Measurements from ENCODE around the gene PTPN7. TPM values are rescaled to one million over a fixed set of nuclear protein-coding genes. Genes with fewer than 3 reads are reported as not detected.

PTPN7 gene
- total RNA-seq, 1 experiment from 2014 or later, result not detected

GRCh38 chr1:202164271-202165037 is 4.1 kb upstream of the PTPN7 start:
- no peaks in the 10 kb centered on the region for H4K20me1 ChIP-seq (ENCODE audit: low read length)
- no peaks in the 10 kb centered on the region for H3F3A ChIP-seq (ENCODE audit: low read length, unreplicated experiment)
- ChIA-PET POLR2A (ENCODE audit: unreplicated experiment) (no interaction called here), CTCF (no interaction called here)
- no peaks in the 10 kb centered on the region for H3K9me3 ChIP-seq (ENCODE audit: low read length)
- intact Hi-C loops (cut with micrococcal nuclease), result no loop called here
- ATAC-seq, result no peak
- BruUV-seq (replicated peaks), result no TSS peak
- no peaks in the 10 kb centered on the region for H3K27me3 ChIP-seq (ENCODE audit: low read length)
- no peak overlapping the region for H3K4me3 ChIP-seq (ENCODE audit: low read length)
- no peaks in the 10 kb centered on the region for H3K9me2 ChIP-seq (replicated peaks; ENCODE audit: low read length)
- H3K4me2 ChIP-seq (ENCODE audit: low read length), result no peak overlapping the region
- no peaks in the 10 kb centered on the region for H3K36me3 ChIP-seq (ENCODE audit: low read depth, low read length)
- no peak overlapping the region for H3K27ac ChIP-seq (ENCODE audit: low read length)
- DNase-seq, result no peak
- no peak overlapping the region for H3K9ac ChIP-seq (ENCODE audit: low read length)
- H3K4me1 ChIP-seq (ENCODE audit: insufficient read depth, low read length), result no peaks in the 10 kb centered on the region
- no peaks in the 10 kb centered on the region for H3K79me2 ChIP-seq (ENCODE audit: low read length)
- H2AFZ ChIP-seq (ENCODE audit: low read length), result no peak overlapping the region
- TF ChIP-seq EZH2 (IDR thresholded peaks at IDR 0.05; ENCODE audit: low read length, unreplicated experiment), result no peak
- no peak for TF ChIP-seq EZH2phosphoT487 (IDR thresholded peaks at IDR 0.05; ENCODE audit: borderline replicate concordance, low read length)
- TF ChIP-seq CTCF (conservative IDR thresholded peaks at IDR 0.05; ENCODE audit: low read depth, low read length), result no peak

- H3K27ac ChIP-seq (ENCODE audit: low read length), result no peak overlapping the region
- POLR2A ChIA-PET (ENCODE audit: unreplicated experiment), result no interaction called here
These were observed 3.2 kb upstream of the PTPN7 start for GRCh38 chr1:202163281-202164270.

More at GRCh38 chr1:202163281-202164270, 3.2 kb upstream of the PTPN7 start:
- H4K20me1 ChIP-seq (ENCODE audit: low read length), result no peaks in the 10 kb centered on the region
- H3K4me3 ChIP-seq (ENCODE audit: low read length), result no peak overlapping the region
- DNase-seq, result no peak
- no peaks in the 10 kb centered on the region for H3K9me2 ChIP-seq (replicated peaks; ENCODE audit: low read length)
- H3K4me1 ChIP-seq (ENCODE audit: insufficient read depth, low read length), result no peaks in the 10 kb centered on the region
- no peak overlapping the region for H3K4me2 ChIP-seq (ENCODE audit: low read length)
- H3K9me3 ChIP-seq (ENCODE audit: low read length), result no peaks in the 10 kb centered on the region
- H2AFZ ChIP-seq (ENCODE audit: low read length), result no peak overlapping the region
- ATAC-seq, result no peak
- intact Hi-C loops (cut with micrococcal nuclease), result no loop called here
- no peak for TF ChIP-seq EZH2phosphoT487 (IDR thresholded peaks at IDR 0.05; ENCODE audit: borderline replicate concordance, low read length)
- no peak for TF ChIP-seq EZH2 (IDR thresholded peaks at IDR 0.05; ENCODE audit: low read length, unreplicated experiment)
- TF ChIP-seq CTCF (conservative IDR thresholded peaks at IDR 0.05; ENCODE audit: low read depth, low read length), result no peak
- no peaks in the 10 kb centered on the region for H3F3A ChIP-seq (ENCODE audit: low read length, unreplicated experiment)
- no TSS peak for BruUV-seq (replicated peaks)
- H3K36me3 ChIP-seq (ENCODE audit: low read depth, low read length), result no peaks in the 10 kb centered on the region
- CTCF ChIA-PET, result no interaction called here
- H3K9ac ChIP-seq (ENCODE audit: low read length), result no peak overlapping the region
- no peaks in the 10 kb centered on the region for H3K79me2 ChIP-seq (ENCODE audit: low read length)
- no peaks in the 10 kb centered on the region for H3K27me3 ChIP-seq (ENCODE audit: low read length)

All from PC-3 (cell line).